Breast epithelium (tissue), 4 donors: ENCODE data around the gene CR1L. TPM values are rescaled to one million over a fixed set of nuclear protein-coding genes. Genes with fewer than 3 reads are reported as not detected.
"Not testable (repeated sequence)": the region's sequence is repeated elsewhere in the genome, so short reads cannot be mapped to it uniquely, and the experiment has no call there.

Experiments used
- DNase-seq, 2 donors: peaks; one replicate each; pipeline ENCODE4 v3.0.0-alpha.2; 2019; ENCODE audit warnings: low spot score in 2 of 2
- H3K27ac ChIP-seq, 2 donors: fragments of 200-600 bp; sonication (generic) in 1 of 2; one replicate each; pipeline ENCODE4 v1.5.1; 2016 to 2019; ENCODE audit warnings: mild to moderate bottlenecking in 1 of 2
- H3K27me3 ChIP-seq, 2 donors: fragments of 200-600 bp; sonication (generic) in 1 of 2; one replicate each; pipeline versions ENCODE4 v1.5.1 to v1.6.0; 2017 to 2019; ENCODE audit warnings: control low read depth in 1 of 2, mild to moderate bottlenecking in 1 of 2
- H3K36me3 ChIP-seq: fragments of 200-600 bp; one replicate; pipeline ENCODE4 v1.5.1; 2019
- H3K4me1 ChIP-seq, 2 donors: fragments of 200-600 bp; sonication (generic); one replicate each; pipeline ENCODE4 v1.5.1; 2016 to 2019; ENCODE audit warnings: control low read depth in 1 of 2
- H3K4me3 ChIP-seq, 3 donors: fragments of 200-600 bp; sonication (generic); 1 replicate in 2 of 3; 2 replicates in 1 of 3; pipeline ENCODE4 v1.5.1; 2016 to 2019; ENCODE audit warnings: mild to moderate bottlenecking in 3 of 3, moderate library complexity in 2 of 3
- H3K9me3 ChIP-seq, 2 donors: fragments of 200-600 bp; sonication (generic) in 1 of 2; one replicate each; pipeline ENCODE4 v1.5.1; 2016 to 2019; ENCODE audit warnings: control low read depth in 1 of 2
- CTCF ChIP-seq, 3 donors: fragments of 450-650 bp; IDR thresholded peaks; one replicate each; pipeline ENCODE4 v1.5.1; 2016 to 2017; ENCODE audit warnings: antibody characterized with exemption in 3 of 3, mild to moderate bottlenecking in 3 of 3, moderate library complexity in 3 of 3
- POLR2A ChIP-seq: fragments of 450-650 bp; IDR thresholded peaks from one replicate; pipeline ENCODE4 v1.6.1; 2016; ENCODE audit warnings: antibody characterized with exemption, mild to moderate bottlenecking, moderate library complexity
- POLR2AphosphoS5 ChIP-seq, 3 donors: sonication (generic); formaldehyde crosslinking; IDR thresholded peaks; one replicate each; pipeline ENCODE4 v1.6.1; 2017; ENCODE audit warnings: antibody characterized with exemption in 3 of 3
- intact Hi-C: fragments of 100-400 bp; cut with DNase I; formaldehyde crosslinking; loops from one replicate; pipeline ENCODE4 v1.15.1; 2023; ENCODE audit warnings: low total_unique reads
- total RNA-seq, 3 donors: library from RNA; depleted of rRNA; stranded (reverse); fragments of >200 nt; gene quantifications; one replicate each; pipeline ENCODE4 v1.1.0, GENCODE V29; 2016

The CR1L gene
- total RNA-seq, 3 donors from 2014 or later: not detected

- no peaks in the 10 kb centered on the region for H3K36me3 ChIP-seq
- H3K4me3 ChIP-seq: no peak overlapping the region
- TF ChIP-seq POLR2AphosphoS5 (IDR thresholded peaks at IDR 0.05): no peak
- TF ChIP-seq POLR2A: no peak
- no peaks in the 10 kb centered on the region for H3K27me3 ChIP-seq
- H3K9me3 ChIP-seq: no peaks in the 10 kb centered on the region
- intact Hi-C loops: no loop called here
- H3K4me1 ChIP-seq: no peaks in the 10 kb centered on the region
- H3K27ac ChIP-seq: no peak overlapping the region
- DNase-seq: no peak
Measured at GRCh38 chr1:207762622-207763021, 117.7 kb downstream of the CR1L start.

GRCh38 chr1:207763091-207763490, 118.2 kb downstream of the CR1L start:
- Histone ChIP-seq H3K36me3 (no peaks in the 10 kb centered on the region), H3K4me1 (no peaks in the 10 kb centered on the region), H3K4me3 (no peak overlapping the region), H3K9me3 (no peaks in the 10 kb centered on the region), H3K27me3 (no peaks in the 10 kb centered on the region), H3K27ac (no peak overlapping the region)
- TF ChIP-seq CTCF (IDR thresholded peaks at IDR 0.05) (no peak), POLR2AphosphoS5 (IDR thresholded peaks at IDR 0.05) (no peak), POLR2A (no peak)
- intact Hi-C loops: no loop called here
- no peak for DNase-seq

- Histone ChIP-seq H3K27ac (no peak overlapping the region), H3K36me3 (no peaks in the 10 kb centered on the region), H3K4me3 (no peak overlapping the region), H3K27me3 (no peaks in the 10 kb centered on the region), H3K9me3 (no peaks in the 10 kb centered on the region), H3K4me1 (no peaks in the 10 kb centered on the region)
- no peak for TF ChIP-seq POLR2AphosphoS5 (IDR thresholded peaks at IDR 0.05)
- no peak for TF ChIP-seq POLR2A
- TF ChIP-seq CTCF (IDR thresholded peaks at IDR 0.05): no peak
- no peak for DNase-seq
- intact Hi-C loops: no loop called here
Measured at GRCh38 chr1:207763972-207764371, 119.0 kb downstream of the CR1L start.

DNA sequence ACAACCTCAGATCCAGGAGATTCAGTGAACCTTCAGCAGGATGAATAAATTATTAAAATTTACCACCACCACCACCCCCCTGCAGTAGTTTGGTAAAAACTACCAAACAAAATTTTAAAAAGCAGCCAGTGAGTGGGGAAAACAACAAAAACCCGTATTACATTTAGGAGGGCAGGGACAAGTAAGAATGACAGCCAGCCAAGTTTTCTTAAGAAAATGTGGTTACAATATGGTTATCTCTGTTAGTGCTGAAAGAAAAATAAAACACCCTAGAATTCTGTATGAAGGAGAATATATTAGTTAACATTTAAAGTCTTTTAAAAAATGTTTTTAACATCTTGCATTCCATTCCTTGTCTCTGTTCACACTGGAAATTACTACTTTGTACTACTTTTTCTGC, 121.6 kb downstream of the CR1L start:
- Histone ChIP-seq H3K27me3 (no peaks in the 10 kb centered on the region), H3K9me3 (no peaks in the 10 kb centered on the region), H3K4me1 (no peaks in the 10 kb centered on the region), H3K27ac (no peak overlapping the region), H3K4me3 (no peak overlapping the region), H3K36me3 (no peaks in the 10 kb centered on the region)
- TF ChIP-seq CTCF (IDR thresholded peaks at IDR 0.05): no peak
- no peak for DNase-seq
- intact Hi-C loops: no loop called here

- H3K27ac ChIP-seq, H3K9me3 ChIP-seq, H3K27me3 ChIP-seq, DNase-seq, H3K4me3 ChIP-seq, H3K4me1 ChIP-seq, intact Hi-C loops, H3K36me3 ChIP-seq: not testable (repeated sequence)
Measured at GRCh38 chr1:207770514-207770913, 125.6 kb downstream of the CR1L start.

Other genes starting within 250 kb of the CR1L start
- under 1 TPM in 2 of 3 donors, not detected in 1; under 0.01 to 0.29 TPM for gene CR2, start 190.8 kb upstream of the CR1L start, total RNA-seq
- gene CR1, start 149.0 kb upstream of the CR1L start, total RNA-seq: 10 to 100 TPM in 1 of 3 donors, 1 to 10 TPM in 2; 2.0 to 14.7 (median 3.7) TPM
- gene CD46, start 106.9 kb downstream of the CR1L start, total RNA-seq: 100 to 1,000 TPM; 203 to 283 (median 204) TPM